Activated CD8-positive, alpha-beta memory T cell treated with anti-CD3 and anti-CD28 coated beads, Interleukin-2, amount 10 ng/mL, durations not matched to agents 7 days and 5 days (primary cell): ENCODE results near the gene BRPF3. TPM values are rescaled to one million over a fixed set of nuclear protein-coding genes. Genes with fewer than 3 reads are reported as not detected.

Experiments
- ATAC-seq: fragments of 150-1000 bp; cut with Tn5 transposase; one replicate; pipeline ENCODE4 v1.10.0; 2021; ENCODE audit warnings: moderate library complexity
- CTCF ChIA-PET: fragments of 350-600 bp; sonication (Branson Sonifier 250); formaldehyde crosslinking; loops from one replicate; lab custom pipeline; 2021; ENCODE audit warnings: antibody characterized with exemption; lab: Charles Lee
- DNase-seq: peaks from one replicate; pipeline ENCODE4 v3.0.0-alpha.2; 2020
- H3K27ac Mint-ChIP-seq: one replicate; pipeline ENCODE4 v1.8.0; 2021; ENCODE audit warnings: mild to moderate bottlenecking, mixed read lengths
- H3K27me3 Mint-ChIP-seq: one replicate; pipeline ENCODE4 v1.8.0; 2021; ENCODE audit warnings: mixed read lengths
- H3K36me3 Mint-ChIP-seq: one replicate; pipeline ENCODE4 v1.8.0; 2021; ENCODE audit warnings: mild to moderate bottlenecking, mixed read lengths
- H3K4me1 Mint-ChIP-seq: one replicate; pipeline ENCODE4 v1.8.0; 2021; ENCODE audit warnings: mixed read lengths
- H3K4me3 Mint-ChIP-seq: one replicate; pipeline ENCODE4 v1.8.0; 2021; ENCODE audit warnings: mild to moderate bottlenecking, moderate library complexity, mixed read lengths
- H3K9me3 Mint-ChIP-seq: one replicate; pipeline ENCODE4 v1.8.0; 2022; ENCODE audit warnings: low read depth, mixed read lengths
- total RNA-seq, 2 experiments: library from RNA; stranded (reverse); gene quantifications; one replicate each; pipeline ENCODE4 v1.2.3, GENCODE V29; 2021

Gene BRPF3
- total RNA-seq, 2 experiments from 2014 or later: 13.4 to 14.8 TPM

GRCh38 chr6:36226438-36227047, 30.0 kb downstream of the BRPF3 start:
- H3K4me3 Mint-ChIP-seq: no peak overlapping the region
- ATAC-seq (no peak), DNase-seq (no peak)
- no peak overlapping the region for H3K27ac Mint-ChIP-seq
- CTCF ChIA-PET: no interaction called here
- peaks cover 18% of the 10 kb centered on the region for H3K36me3 Mint-ChIP-seq
- H3K4me1 Mint-ChIP-seq: peaks cover 9% of the 10 kb centered on the region
- no peaks in the 10 kb centered on the region for H3K9me3 Mint-ChIP-seq
- no peaks in the 10 kb centered on the region for H3K27me3 Mint-ChIP-seq

GRCh38 chr6:36227379-36228228, 31.1 kb downstream of the BRPF3 start:
- Mint-ChIP-seq H3K4me1 (peaks cover 9% of the 10 kb centered on the region), H3K27ac (no peak overlapping the region), H3K36me3 (peaks cover 12% of the 10 kb centered on the region), H3K4me3 (no peak overlapping the region), H3K9me3 (no peaks in the 10 kb centered on the region), H3K27me3 (no peaks in the 10 kb centered on the region)
- CTCF ChIA-PET: no interaction called here
- DNase-seq: no peak
- ATAC-seq: no peak

GRCh38 chr6:36229223-36229622, 32.7 kb downstream of the BRPF3 start:
- no peaks in the 10 kb centered on the region for H3K9me3 Mint-ChIP-seq
- CTCF ChIA-PET: interaction anchor here (0.6 to 1.2 kb wide), 3 partner anchors 14 to 201 kb away, joined by 3 read pairs; no protein-coding TSS in a partner anchor
- peaks cover 9% of the 10 kb centered on the region for H3K4me1 Mint-ChIP-seq
- no peak overlapping the region for H3K4me3 Mint-ChIP-seq
- no peak for DNase-seq
- no peaks in the 10 kb centered on the region for H3K27me3 Mint-ChIP-seq
- ATAC-seq: no peak
- no peak overlapping the region for H3K27ac Mint-ChIP-seq
- H3K36me3 Mint-ChIP-seq: peaks cover 10% of the 10 kb centered on the region

GRCh38 chr6:36230371-36230770, 33.8 kb downstream of the BRPF3 start:
- Mint-ChIP-seq H3K27me3 (no peaks in the 10 kb centered on the region), H3K9me3 (no peaks in the 10 kb centered on the region), H3K4me3 (no peak overlapping the region), H3K36me3 (peaks cover 7% of the 10 kb centered on the region), H3K27ac (no peak overlapping the region), H3K4me1 (peaks cover 16% of the 10 kb centered on the region)
- DNase-seq (no peak), ATAC-seq (no peak)
- CTCF ChIA-PET: interaction anchor here (1.2 kb wide), 1 partner anchor 13 kb away, joined by 3 read pairs; no protein-coding TSS in a partner anchor

- CTCF ChIA-PET: no interaction called here
- DNase-seq: no peak
- peaks cover 5% of the 10 kb centered on the region for H3K36me3 Mint-ChIP-seq
- no peaks in the 10 kb centered on the region for H3K9me3 Mint-ChIP-seq
- H3K27ac Mint-ChIP-seq: no peak overlapping the region
- H3K4me3 Mint-ChIP-seq: no peak overlapping the region
- ATAC-seq: no peak
- no peaks in the 10 kb centered on the region for H3K27me3 Mint-ChIP-seq
- peaks cover 18% of the 10 kb centered on the region for H3K4me1 Mint-ChIP-seq
These were observed 35.6 kb downstream of the BRPF3 start for GRCh38 chr6:36232172-36232571.

- no peaks in the 10 kb centered on the region for H3K27me3 Mint-ChIP-seq
- no peaks in the 10 kb centered on the region for H3K9me3 Mint-ChIP-seq
- peak overlapping the region; percentile 8 for H3K27ac Mint-ChIP-seq
- peak; percentile 47 for ATAC-seq
- DNase-seq: no peak
- H3K4me1 Mint-ChIP-seq: peaks cover 9% of the 10 kb centered on the region
- peaks cover 3% of the 10 kb centered on the region for H3K36me3 Mint-ChIP-seq
- H3K4me3 Mint-ChIP-seq: no peak overlapping the region
- CTCF ChIA-PET: no interaction called here
These were observed 38.8 kb downstream of the BRPF3 start for GRCh38 chr6:36235309-36235708.

GRCh38 chr6:36235862-36236261, 39.3 kb downstream of the BRPF3 start:
- CTCF ChIA-PET: no interaction called here
- Mint-ChIP-seq H3K9me3 (no peaks in the 10 kb centered on the region), H3K27me3 (no peaks in the 10 kb centered on the region), H3K36me3 (peaks cover 2% of the 10 kb centered on the region), H3K27ac (no peak overlapping the region), H3K4me1 (peaks cover 9% of the 10 kb centered on the region), H3K4me3 (no peak overlapping the region)
- ATAC-seq: no peak
- no peak for DNase-seq

GRCh38 chr6:36239774-36240173, 43.2 kb downstream of the BRPF3 start:
- H3K4me1 Mint-ChIP-seq: peaks cover 13% of the 10 kb centered on the region
- H3K27me3 Mint-ChIP-seq: peaks cover 12% of the 10 kb centered on the region
- DNase-seq: no peak
- CTCF ChIA-PET: no interaction called here
- ATAC-seq: no peak
- H3K4me3 Mint-ChIP-seq: no peak overlapping the region
- no peak overlapping the region for H3K27ac Mint-ChIP-seq
- no peaks in the 10 kb centered on the region for H3K9me3 Mint-ChIP-seq
- H3K36me3 Mint-ChIP-seq: no peaks in the 10 kb centered on the region

- Mint-ChIP-seq H3K9me3 (no peaks in the 10 kb centered on the region), H3K27me3 (peaks cover 12% of the 10 kb centered on the region), H3K4me1 (peaks cover 10% of the 10 kb centered on the region), H3K27ac (no peak overlapping the region), H3K4me3 (no peak overlapping the region), H3K36me3 (no peaks in the 10 kb centered on the region)
- no peak for DNase-seq
- no peak for ATAC-seq
- CTCF ChIA-PET: no interaction called here
These were observed 45.2 kb downstream of the BRPF3 start for GRCh38 chr6:36241728-36242127.

- Mint-ChIP-seq H3K9me3 (no peaks in the 10 kb centered on the region), H3K27me3 (peaks cover 12% of the 10 kb centered on the region), H3K4me3 (no peak overlapping the region), H3K36me3 (no peaks in the 10 kb centered on the region), H3K27ac (no peak overlapping the region), H3K4me1 (peaks cover 10% of the 10 kb centered on the region)
- DNase-seq: no peak
- ATAC-seq: no peak
- CTCF ChIA-PET: interaction anchor here (1.1 kb wide), 1 partner anchor 60 kb away, joined by 5 read pairs; no protein-coding TSS in a partner anchor
These were observed 45.6 kb downstream of the BRPF3 start for GRCh38 chr6:36242161-36242560.

GRCh38 chr6:36242626-36243025, 46.1 kb downstream of the BRPF3 start:
- DNase-seq (no peak), ATAC-seq (no peak)
- Mint-ChIP-seq H3K27ac (no peak overlapping the region), H3K36me3 (no peaks in the 10 kb centered on the region), H3K27me3 (peaks cover 12% of the 10 kb centered on the region), H3K9me3 (no peaks in the 10 kb centered on the region), H3K4me3 (no peak overlapping the region), H3K4me1 (peaks cover 10% of the 10 kb centered on the region)
- CTCF ChIA-PET: interaction anchor here (0.8 to 1.1 kb wide), 2 partner anchors 13 to 60 kb away, joined by 3 to 5 read pairs; no protein-coding TSS in a partner anchor

GRCh38 chr6:36243562-36244212, 47.1 kb downstream of the BRPF3 start:
- DNase-seq (no peak), ATAC-seq (no peak)
- Mint-ChIP-seq H3K4me1 (peaks cover 10% of the 10 kb centered on the region), H3K27me3 (peaks cover 12% of the 10 kb centered on the region), H3K9me3 (no peaks in the 10 kb centered on the region), H3K27ac (no peak overlapping the region), H3K4me3 (no peak overlapping the region), H3K36me3 (no peaks in the 10 kb centered on the region)
- CTCF ChIA-PET: interaction anchor here (0.8 to 1.1 kb wide), 2 partner anchors 14 to 59 kb away, joined by 3 to 5 read pairs; no protein-coding TSS in a partner anchor

- H3K4me3 Mint-ChIP-seq: no peak overlapping the region
- peaks cover 10% of the 10 kb centered on the region for H3K4me1 Mint-ChIP-seq
- DNase-seq (no peak), ATAC-seq (no peak)
- H3K9me3 Mint-ChIP-seq: no peaks in the 10 kb centered on the region
- H3K36me3 Mint-ChIP-seq: no peaks in the 10 kb centered on the region
- peaks cover 12% of the 10 kb centered on the region for H3K27me3 Mint-ChIP-seq
- no peak overlapping the region for H3K27ac Mint-ChIP-seq
- CTCF ChIA-PET: interaction anchor here (1.2 kb wide), 1 partner anchor 13 kb away, joined by 3 read pairs; no protein-coding TSS in a partner anchor
These were observed 48.2 kb downstream of the BRPF3 start for GRCh38 chr6:36244641-36245280.
